SK-N-SH (cell line): ENCODE results near the gene HK1. TPM values are rescaled to one million over a fixed set of nuclear protein-coding genes. Genes with fewer than 3 reads are reported as not detected.

ENCODE experiments used
- CTCF ChIA-PET: fragments of 300-600, 350-600 bp; formaldehyde crosslinking; extraction: SDS; loops from one replicate; lab custom pipeline; 2021; lab: Yijun Ruan, JAX
- POLR2A ChIA-PET: fragments of 350-600 bp; sonication (Branson Sonifier 250); formaldehyde crosslinking; extraction: SDS; loops from one replicate; lab custom pipeline; 2020; ENCODE audit warnings: antibody characterized with exemption, inconsistent platforms; lab: Yijun Ruan, JAX
- DNase-seq: peaks from one replicate; pipeline ENCODE4 v3.0.0; 2012
- H2AFZ ChIP-seq: fragments of 200-600 bp; sonication (generic); 2 replicates; pipeline ENCODE4 v1.8.1; 2016; ENCODE audit warnings: antibody characterized with exemption, mild to moderate bottlenecking, low read depth
- H3F3A ChIP-seq: fragments of 200-600 bp; sonication (generic); replicated peaks from 2 replicates; pipeline ENCODE3; 2016; ENCODE audit warnings: antibody characterized with exemption, mild to moderate bottlenecking; ENCODE audit not compliant: insufficient read depth
- H3K27ac ChIP-seq, 2 experiments: fragments of 200-500 bp in 1 of 2; fragments of 200-600 bp in 1 of 2; sonication (Bioruptor generic) in 1 of 2; sonication (generic), shearing (Covaris generic) in 1 of 2; 2 replicates each; pipeline versions ENCODE4 v1.5.1 to v1.6.1; 2014 to 2016; ENCODE audit warnings: low read depth in 2 of 2, inconsistent platforms in 1 of 2, low read length in 1 of 2, mild to moderate bottlenecking in 1 of 2, mixed read lengths in 1 of 2
- H3K27me3 ChIP-seq: fragments of 200-600 bp; sonication (generic), shearing (Covaris generic); 2 replicates; pipeline ENCODE4 v1.6.1; 2016; ENCODE audit warnings: mixed run types; ENCODE audit not compliant: insufficient read depth
- H3K36me3 ChIP-seq, 2 experiments: fragments of 200-500 bp in 1 of 2; fragments of 200-600 bp in 1 of 2; sonication (Bioruptor generic) in 1 of 2; sonication (generic) in 1 of 2; replicated peaks in 1 of 2; 2 replicates each; pipeline versions ENCODE3 to v1.5.1; 2014 to 2016; ENCODE audit warnings: low read length in 1 of 2, mild to moderate bottlenecking in 1 of 2; ENCODE audit not compliant: insufficient read depth in 2 of 2, control insufficient read depth in 1 of 2
- H3K4me1 ChIP-seq, 2 experiments: fragments of 200-500 bp in 1 of 2; fragments of 200-600 bp in 1 of 2; sonication (Bioruptor generic) in 1 of 2; sonication (generic), shearing (Covaris generic) in 1 of 2; 2 replicates each; pipeline versions ENCODE4 v1.5.1 to v1.6.1; 2014 to 2016; ENCODE audit warnings: low read depth in 1 of 2, low read length in 1 of 2, mixed run types in 1 of 2; ENCODE audit not compliant: insufficient read depth in 2 of 2, control insufficient read depth in 1 of 2
- H3K4me2 ChIP-seq: fragments of 200-600 bp; sonication (generic), shearing (Covaris generic); 2 replicates; pipeline ENCODE4 v1.6.1; 2017; ENCODE audit warnings: mixed run types
- H3K4me3 ChIP-seq, 2 experiments: fragments of 200-500 bp in 1 of 2; fragments of 200-600 bp in 1 of 2; sonication (Bioruptor generic) in 1 of 2; sonication (generic), shearing (Covaris generic) in 1 of 2; 2 replicates each; pipeline versions ENCODE4 v1.5.1 to v1.8.1; 2014 to 2016; ENCODE audit warnings: low read depth in 2 of 2, inconsistent platforms in 1 of 2, low read length in 1 of 2, mild to moderate bottlenecking in 1 of 2, mixed read lengths in 1 of 2, moderate library complexity in 1 of 2
- H3K79me2 ChIP-seq: fragments of 200-600 bp; sonication (generic); 2 replicates; pipeline ENCODE4 v1.8.1; 2017; ENCODE audit warnings: mild to moderate bottlenecking; ENCODE audit not compliant: insufficient read depth
- H3K9ac ChIP-seq: fragments of 200-600 bp; sonication (generic); 2 replicates; pipeline ENCODE4 v1.6.1; 2017; ENCODE audit warnings: mixed run types
- H3K9me2 ChIP-seq: fragments of 200-600 bp; sonication (generic); 2 replicates; pipeline ENCODE4 v1.6.1; 2017; ENCODE audit warnings: mixed run types
- H3K9me3 ChIP-seq: fragments of 200-600 bp; sonication (generic); 2 replicates; pipeline ENCODE4 v1.6.1; 2017; ENCODE audit warnings: mixed run types, mild to moderate bottlenecking, moderate library complexity
- H4K20me1 ChIP-seq: fragments of 200-600 bp; sonication (generic); 2 replicates; pipeline ENCODE4 v1.6.1; 2017; ENCODE audit warnings: mild to moderate bottlenecking, mixed run types; ENCODE audit not compliant: insufficient read depth
- CHD2 ChIP-seq: fragments of 150-350 bp; IDR thresholded peaks from 2 replicates; pipeline ENCODE4 v1.6.1; 2018; ENCODE audit warnings: low read length; ENCODE audit not compliant: partially characterized antibody
- FOXJ3 ChIP-seq: sonication (generic); formaldehyde crosslinking; IDR thresholded peaks from 2 replicates; pipeline ENCODE4 v1.5.1; 2020; ENCODE audit warnings: mild to moderate bottlenecking, missing genetic modification reagents
- GATA2 ChIP-seq: sonication (generic); formaldehyde crosslinking; IDR thresholded peaks from 2 replicates; pipeline ENCODE4 v1.5.0; 2020; ENCODE audit warnings: mild to moderate bottlenecking, missing genetic modification reagents
- MAX ChIP-seq: IDR thresholded peaks from 2 replicates; pipeline ENCODE4 v1.4.0; 2012; ENCODE audit warnings: low read depth
- MXI1 ChIP-seq: IDR thresholded peaks from 2 replicates; pipeline ENCODE4 v1.6.1; 2012; ENCODE audit warnings: mild to moderate bottlenecking, low read depth, low read length, improper control_type of control experiment
- NFIC ChIP-seq: IDR thresholded peaks from 2 replicates; pipeline ENCODE4 v1.4.0; 2012; ENCODE audit warnings: borderline replicate concordance
- NRF1 ChIP-seq: IDR thresholded peaks from 2 replicates; pipeline ENCODE4 v1.6.1; 2012; ENCODE audit warnings: low read depth, mild to moderate bottlenecking, low read length
- POLR2AphosphoS5 ChIP-seq: IDR thresholded peaks from 2 replicates; pipeline ENCODE4 v1.6.1; 2012; ENCODE audit warnings: low read depth, low read length
- RAD21 ChIP-seq: IDR thresholded peaks from 2 replicates; pipeline ENCODE4 v1.6.1; 2012; ENCODE audit warnings: mild to moderate bottlenecking, low read length
- RCOR1 ChIP-seq: fragments of 150-350 bp; IDR thresholded peaks from 2 replicates; pipeline ENCODE4 v1.6.1; 2017; ENCODE audit warnings: antibody characterized with exemption, low read length
- REST ChIP-seq: IDR thresholded peaks from 2 replicates; pipeline ENCODE4 v1.6.1; 2012; ENCODE audit warnings: mild to moderate bottlenecking, low read depth, low read length, moderate library complexity
- SIN3A ChIP-seq: IDR thresholded peaks from 2 replicates; pipeline ENCODE4 v1.6.1; 2012; ENCODE audit warnings: low read depth, mild to moderate bottlenecking, low read length, moderate library complexity, borderline replicate concordance
- SMC3 ChIP-seq: IDR thresholded peaks from 2 replicates; pipeline ENCODE4 v1.6.1; 2012; ENCODE audit warnings: low read depth, low read length, improper control_type of control experiment
- TCF12 ChIP-seq: IDR thresholded peaks from 2 replicates; pipeline ENCODE4 v1.4.0; 2012
- USF1 ChIP-seq: IDR thresholded peaks from 2 replicates; pipeline ENCODE4 v1.4.0; 2012; ENCODE audit warnings: low read depth, borderline replicate concordance
- USF2 ChIP-seq: fragments of 150-350 bp; IDR thresholded peaks from 2 replicates; pipeline ENCODE4 v1.6.1; 2017; ENCODE audit warnings: antibody characterized with exemption, low read length, low read depth, borderline replicate concordance
- YY1 ChIP-seq: IDR thresholded peaks from 2 replicates; pipeline ENCODE4 v1.4.0; 2012; ENCODE audit warnings: low read depth, mild to moderate bottlenecking
- ZBTB33 ChIP-seq: IDR thresholded peaks from 2 replicates; pipeline ENCODE4 v1.4.0; 2012; ENCODE audit warnings: low read depth, borderline replicate concordance
- WGBS: methylation state at CpG from one replicate; pipeline ENCODE4 v1.1.6; 2017; ENCODE audit warnings: low lambda C conversion rate; 5-methylcytosine and 5-hydroxymethylcytosine counted together
- polyA plus RNA-seq, 3 experiments: library from polyadenylated mRNA; depleted of rRNA; stranded (reverse); fragments of >200 nt; gene quantifications; 2 replicates each; pipeline ENCODE4 v1.2.3, GENCODE V29; 2012

Gene HK1
- polyA plus RNA-seq, 1 of the 3 experiments (the other 2 are of a cell fraction), result 38.7 TPM

GRCh38 chr10:69230128-69230527 is 48.2 kb upstream of the HK1 start:
- TF ChIP-seq SMC3, result no peak
- no peak for TF ChIP-seq RCOR1
- TF ChIP-seq GATA2, result no peak
- no peak for TF ChIP-seq USF1
- TF ChIP-seq MXI1, result no peak
- no peak for TF ChIP-seq FOXJ3 (CRISPR knock-in tag)
- no peak for TF ChIP-seq YY1
- no peak for TF ChIP-seq RAD21
- no peak for TF ChIP-seq CHD2
- no peak for TF ChIP-seq TCF12
- no peak for TF ChIP-seq MAX
- no peak for TF ChIP-seq POLR2AphosphoS5
- no peak for TF ChIP-seq SIN3A
- no peak for TF ChIP-seq NFIC
- TF ChIP-seq NRF1, result no peak
- TF ChIP-seq ZBTB33, result no peak
- no peak for TF ChIP-seq USF2
- no peak for TF ChIP-seq REST

More at GRCh38 chr10:69230128-69230527, 48.2 kb upstream of the HK1 start:
- H3K4me1 ChIP-seq, result peaks cover 0 to 9% of the 10 kb centered on the region in 2 experiments; a peak in 1 of 4 replicates
- no peaks in the 10 kb centered on the region for H3K9me3 ChIP-seq
- H3F3A ChIP-seq, result no peaks in the 10 kb centered on the region
- no peak for DNase-seq
- no peaks in the 10 kb centered on the region for H4K20me1 ChIP-seq
- no peak overlapping the region for H3K4me3 ChIP-seq
- ChIA-PET CTCF (interaction anchor here (1.3 kb wide), 1 partner anchor 159 kb away, joined by 3 read pairs; no protein-coding TSS in a partner anchor), POLR2A (no interaction called here)
- 76% methylated on average over 3 of the region's 5 CpGs for WGBS
- H3K9ac ChIP-seq, result no peak overlapping the region
- no peaks in the 10 kb centered on the region for H3K36me3 ChIP-seq
- no peak overlapping the region for H2AFZ ChIP-seq
- H3K79me2 ChIP-seq, result no peaks in the 10 kb centered on the region
- no peak overlapping the region for H3K27ac ChIP-seq
- H3K4me2 ChIP-seq, result no peak overlapping the region
- no peaks in the 10 kb centered on the region for H3K9me2 ChIP-seq
- H3K27me3 ChIP-seq, result no peaks in the 10 kb centered on the region
